Trophoblast cell (in vitro differentiated cells and primary cell): Measurements from ENCODE around the gene CD6.

Experiments used
- DNase-seq, 2 donors: peaks; one replicate each; pipeline ENCODE4 v3.0.0-alpha.2; 2016
- H2AFZ ChIP-seq: 2 replicates; pipeline ENCODE4 v1.6.1; 2013; ENCODE audit warnings: low read length, moderate library complexity, mild to moderate bottlenecking; ENCODE audit not compliant: insufficient read depth, poor library complexity
- H2AK5ac ChIP-seq: 2 replicates; pipeline ENCODE4 v1.6.1; 2013; ENCODE audit warnings: mild to moderate bottlenecking, low read length
- H2BK120ac ChIP-seq: 2 replicates; pipeline ENCODE4 v1.6.1; 2013; ENCODE audit warnings: low read length, mild to moderate bottlenecking, moderate library complexity; ENCODE audit not compliant: insufficient read depth, poor library complexity
- H2BK12ac ChIP-seq: 2 replicates; pipeline ENCODE4 v1.6.1; 2013; ENCODE audit warnings: mild to moderate bottlenecking, low read length, moderate library complexity
- H2BK5ac ChIP-seq: 2 replicates; pipeline ENCODE4 v1.6.1; 2013; ENCODE audit warnings: low read length, low read depth, moderate library complexity, mild to moderate bottlenecking; ENCODE audit not compliant: poor library complexity
- H3K14ac ChIP-seq: 2 replicates; pipeline ENCODE4 v1.6.1; 2013; ENCODE audit warnings: mild to moderate bottlenecking, low read length
- H3K18ac ChIP-seq: 2 replicates; pipeline ENCODE4 v1.6.1; 2013; ENCODE audit warnings: mild to moderate bottlenecking, low read length
- H3K23ac ChIP-seq: 2 replicates; pipeline ENCODE4 v1.6.1; 2013; ENCODE audit warnings: low read length
- H3K27ac ChIP-seq: 2 replicates; pipeline ENCODE4 v1.5.1; 2013; ENCODE audit warnings: low read depth, mild to moderate bottlenecking, inconsistent platforms, low read length, moderate library complexity
- H3K27me3 ChIP-seq: 2 replicates; pipeline ENCODE4 v1.6.1; 2013; ENCODE audit warnings: inconsistent platforms, mild to moderate bottlenecking, low read length, moderate library complexity; ENCODE audit not compliant: insufficient read depth
- H3K36me3 ChIP-seq, 2 experiments: 1 replicate in 1 of 2; 2 replicates in 1 of 2; pipeline ENCODE4 v1.6.1; 2013; ENCODE audit warnings: low read length in 2 of 2, mild to moderate bottlenecking in 2 of 2, moderate library complexity in 1 of 2; ENCODE audit not compliant: insufficient read depth in 2 of 2, control insufficient read depth in 1 of 2
- H3K4ac ChIP-seq: 2 replicates; pipeline ENCODE4 v1.6.1; 2013; ENCODE audit warnings: low read depth, mild to moderate bottlenecking, low read length, moderate library complexity
- H3K4me1 ChIP-seq, 2 experiments: 1 replicate in 1 of 2; 2 replicates in 1 of 2; pipeline ENCODE4 v1.6.1; 2013; ENCODE audit warnings: low read length in 2 of 2, mild to moderate bottlenecking in 2 of 2, moderate library complexity in 1 of 2; ENCODE audit not compliant: insufficient read depth in 2 of 2, control insufficient read depth in 1 of 2
- H3K4me2 ChIP-seq: 2 replicates; pipeline ENCODE4 v1.6.1; 2013; ENCODE audit warnings: inconsistent platforms, mild to moderate bottlenecking, low read length, moderate library complexity
- H3K4me3 ChIP-seq: 2 replicates; pipeline ENCODE4 v1.5.1; 2013; ENCODE audit warnings: mild to moderate bottlenecking, low read depth, low read length, inconsistent platforms
- H3K79me1 ChIP-seq: one replicate; pipeline ENCODE4 v1.6.1; 2013; ENCODE audit warnings: low read length
- H3K79me2 ChIP-seq: 2 replicates; pipeline ENCODE4 v1.6.1; 2013; ENCODE audit warnings: low read length, mild to moderate bottlenecking; ENCODE audit not compliant: control insufficient read depth, insufficient read depth, poor library complexity
- H3K9ac ChIP-seq: 2 replicates; pipeline ENCODE4 v1.6.1; 2013; ENCODE audit warnings: mild to moderate bottlenecking, low read length
- H3K9me3 ChIP-seq: 2 replicates; pipeline ENCODE4 v1.6.1; 2013; ENCODE audit warnings: low read depth, mild to moderate bottlenecking, control low read depth, inconsistent platforms, low read length; ENCODE audit not compliant: insufficient read depth
- H4K12ac ChIP-seq: 2 replicates; pipeline ENCODE4 v1.6.1; 2013; ENCODE audit warnings: low read depth, mild to moderate bottlenecking, low read length, moderate library complexity
- H4K8ac ChIP-seq: 2 replicates; pipeline ENCODE4 v1.6.1; 2013; ENCODE audit warnings: low read depth, mild to moderate bottlenecking, low read length, moderate library complexity
- H4K91ac ChIP-seq: one replicate; pipeline ENCODE4 v1.6.1; 2013; ENCODE audit warnings: low read depth, mild to moderate bottlenecking, low read length, moderate library complexity
- WGBS: extraction: QIAGEN DNeasy Blood & Tissue Kit; methylation state at CpG from one replicate; pipeline ENCODE4 v1.1.7; 2013; ENCODE audit warnings: missing lambda C conversion rate; ENCODE audit not compliant: insufficient read length, insufficient coverage; ENCODE audit errors: extremely low coverage; 5-methylcytosine and 5-hydroxymethylcytosine counted together

CD6 gene

DNA sequence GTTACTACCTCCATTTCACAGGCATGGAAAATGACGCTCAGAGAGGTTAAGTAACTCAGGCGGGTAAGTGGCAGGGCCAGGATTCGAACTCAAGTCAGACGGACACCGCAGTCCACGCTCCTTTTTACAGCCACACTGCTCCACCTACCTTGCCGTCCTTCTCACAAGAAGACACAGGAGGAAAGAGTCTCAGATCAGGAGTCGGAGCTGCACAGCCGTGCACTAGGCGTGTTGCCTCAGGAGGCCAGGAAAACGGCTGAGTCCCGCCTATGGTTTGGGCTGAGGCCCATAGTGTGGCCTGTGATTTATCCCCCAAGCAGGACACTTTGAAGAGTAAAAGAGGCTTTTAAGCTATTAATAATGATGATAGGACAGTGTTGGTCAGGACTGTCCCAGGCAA, 86.1 kb downstream of the CD6 start:
- Histone ChIP-seq H2BK5ac (no peak overlapping the region), H3K4me3 (no peak overlapping the region), H3K79me2 (no peaks in the 10 kb centered on the region), H4K8ac (no peak overlapping the region), H3K23ac (no peak overlapping the region), H3K79me1 (no peaks in the 10 kb centered on the region), H3K14ac (no peak overlapping the region), H2BK120ac (no peak overlapping the region), H3K4me1 (no peaks in the 10 kb centered on the region), H2AFZ (no peak overlapping the region), H2AK5ac (no peak overlapping the region), H4K12ac (no peak overlapping the region), H3K4ac (no peak overlapping the region), H2BK12ac (no peak overlapping the region), H3K27me3 (no peaks in the 10 kb centered on the region), H4K91ac (no peak overlapping the region), H3K18ac (no peak overlapping the region), H3K27ac (no peak overlapping the region), H3K36me3 (no peaks in the 10 kb centered on the region), H3K4me2 (no peak overlapping the region), H3K9ac (no peak overlapping the region), H3K9me3 (no peaks in the 10 kb centered on the region)
- no peak for DNase-seq
- no CpG with 5 or more reads among the region's 12 CpGs for WGBS

GRCh38 chr11:61058583-61059259, 87.2 kb downstream of the CD6 start:
- no peak overlapping the region for H4K8ac ChIP-seq
- no peaks in the 10 kb centered on the region for H3K27me3 ChIP-seq
- WGBS: no CpG with 5 or more reads among the region's 14 CpGs
- H3K9ac ChIP-seq: no peak overlapping the region
- H3K18ac ChIP-seq: no peak overlapping the region
- no peak overlapping the region for H2BK5ac ChIP-seq
- H3K4me2 ChIP-seq: no peak overlapping the region
- peaks cover 3% of the 10 kb centered on the region for H3K9me3 ChIP-seq
- no peak overlapping the region for H4K12ac ChIP-seq
- H3K14ac ChIP-seq: no peak overlapping the region
- H3K23ac ChIP-seq: no peak overlapping the region
- no peak overlapping the region for H2BK120ac ChIP-seq
- no peak overlapping the region for H2BK12ac ChIP-seq
- H3K4me1 ChIP-seq: no peaks in the 10 kb centered on the region
- H3K27ac ChIP-seq: no peak overlapping the region
- DNase-seq: no peak
- no peak overlapping the region for H3K4me3 ChIP-seq
- H4K91ac ChIP-seq: no peak overlapping the region
- H3K79me2 ChIP-seq: no peaks in the 10 kb centered on the region
- no peaks in the 10 kb centered on the region for H3K79me1 ChIP-seq
- no peak overlapping the region for H2AFZ ChIP-seq
- H2AK5ac ChIP-seq: no peak overlapping the region
- no peaks in the 10 kb centered on the region for H3K36me3 ChIP-seq
- no peak overlapping the region for H3K4ac ChIP-seq

- Histone ChIP-seq H3K27me3 (no peaks in the 10 kb centered on the region), H3K23ac (no peak overlapping the region), H3K27ac (no peak overlapping the region), H2AFZ (no peak overlapping the region), H3K36me3 (no peaks in the 10 kb centered on the region), H2BK12ac (no peak overlapping the region), H3K18ac (no peak overlapping the region), H3K79me2 (no peaks in the 10 kb centered on the region), H2BK120ac (no peak overlapping the region), H4K12ac (no peak overlapping the region), H3K4me2 (no peak overlapping the region), H4K8ac (no peak overlapping the region), H3K4me3 (no peak overlapping the region), H3K9ac (no peak overlapping the region), H3K4ac (no peak overlapping the region), H3K79me1 (no peaks in the 10 kb centered on the region), H4K91ac (no peak overlapping the region), H2BK5ac (no peak overlapping the region), H3K9me3 (peaks cover 3% of the 10 kb centered on the region), H3K14ac (no peak overlapping the region), H3K4me1 (no peaks in the 10 kb centered on the region), H2AK5ac (no peak overlapping the region)
- DNase-seq: no peak
- no CpG with 5 or more reads among the region's 8 CpGs for WGBS
Measured at GRCh38 chr11:61059260-61059752, 87.8 kb downstream of the CD6 start.

GRCh38 chr11:61061081-61061826, 89.8 kb downstream of the CD6 start:
- no peak overlapping the region for H2AFZ ChIP-seq
- no peak overlapping the region for H3K18ac ChIP-seq
- H3K9ac ChIP-seq: no peak overlapping the region
- H3K14ac ChIP-seq: no peak overlapping the region
- no peak overlapping the region for H2BK12ac ChIP-seq
- no CpG with 5 or more reads among the region's 13 CpGs for WGBS
- no peak overlapping the region for H3K23ac ChIP-seq
- H3K4me2 ChIP-seq: no peak overlapping the region
- DNase-seq: peak; percentile 24 to 48
- H3K27me3 ChIP-seq: no peaks in the 10 kb centered on the region
- H3K79me2 ChIP-seq: no peaks in the 10 kb centered on the region
- no peak overlapping the region for H3K4me3 ChIP-seq
- no peaks in the 10 kb centered on the region for H3K4me1 ChIP-seq
- H3K4ac ChIP-seq: no peak overlapping the region
- H3K9me3 ChIP-seq: peaks cover 3% of the 10 kb centered on the region
- no peak overlapping the region for H3K27ac ChIP-seq
- no peak overlapping the region for H2AK5ac ChIP-seq
- no peak overlapping the region for H2BK5ac ChIP-seq
- H4K91ac ChIP-seq: no peak overlapping the region
- H2BK120ac ChIP-seq: no peak overlapping the region
- H3K79me1 ChIP-seq: no peaks in the 10 kb centered on the region
- H3K36me3 ChIP-seq: no peaks in the 10 kb centered on the region
- H4K8ac ChIP-seq: no peak overlapping the region
- no peak overlapping the region for H4K12ac ChIP-seq
